ENCODE data around the gene ZBTB44. TPM values are rescaled to one million over a fixed set of nuclear protein-coding genes. Genes with fewer than 3 reads are reported as not detected.

Gene ZBTB44
- total and polyA plus RNA-seq, 5 donors from 2014 or later = 4.4 to 46.7 (median 6.2) TPM

DNA sequence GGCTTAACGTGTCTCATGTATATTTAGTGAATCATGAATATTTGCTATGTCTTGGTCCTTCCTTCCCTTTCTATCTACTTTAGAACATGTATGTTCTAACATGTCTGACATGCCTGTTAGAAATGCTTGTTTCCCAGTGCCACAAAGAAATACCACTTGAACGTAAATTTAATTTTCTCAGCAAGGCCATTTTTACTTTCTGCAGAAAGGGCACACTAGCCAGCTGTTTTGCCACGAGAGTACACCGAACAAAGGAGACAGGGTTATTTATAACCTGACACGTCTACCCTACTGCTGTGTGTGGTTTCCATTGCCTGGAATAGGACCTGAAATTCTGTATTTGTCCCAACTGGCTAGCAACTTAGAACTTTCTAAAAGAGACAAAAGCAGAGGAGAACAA, 7.4 kb upstream of the ZBTB44 start:
- Mint-ChIP-seq H3K4me3 (no peak overlapping the region), H3K27ac (no peak overlapping the region), H3K4me1 (no peaks in the 10 kb centered on the region), H3K36me3 (no peaks in the 10 kb centered on the region), H3K27me3 (no peaks in the 10 kb centered on the region), H3K9me3 (peaks cover 0 to 11% (median 1%) of the 10 kb centered on the region in 7 donors)
- DNase-seq = no peak
- H3K36me3 ChIP-seq (ENCODE audit: control insufficient read depth, insufficient read depth, low read length) = no peaks in the 10 kb centered on the region
- H3K9me3 ChIP-seq (ENCODE audit: control insufficient read depth in 2 of 2, low read length in 2 of 2) = peaks cover 9 to 10% of the 10 kb centered on the region in 2 experiments
- H3K4me1 ChIP-seq (ENCODE audit: control insufficient read depth, insufficient read depth, low read length, poor library complexity, severe bottlenecking) = no peaks in the 10 kb centered on the region
- no peak for ATAC-seq (ENCODE audit: low read depth in 2 of 2)
- no peak overlapping the region for H3K27ac ChIP-seq (ENCODE audit: insufficient read depth, low read length, poor library complexity, severe bottlenecking)
- H3K27me3 ChIP-seq (ENCODE audit: control insufficient read depth, insufficient read depth, low read length) = no peaks in the 10 kb centered on the region
- no peak overlapping the region for H3K4me3 ChIP-seq (ENCODE audit: low read depth, low read length)

- H3K4me1 ChIP-seq (ENCODE audit: control insufficient read depth, insufficient read depth, low read length, poor library complexity, severe bottlenecking) = peaks cover 17% of the 10 kb centered on the region
- H3K36me3 ChIP-seq (ENCODE audit: control insufficient read depth, insufficient read depth, low read length) = no peaks in the 10 kb centered on the region
- no peaks in the 10 kb centered on the region for H3K27me3 ChIP-seq (ENCODE audit: control insufficient read depth, insufficient read depth, low read length)
- no peak for ATAC-seq (ENCODE audit: low read depth in 2 of 2)
- no peak for DNase-seq
- peak overlapping the region in 2 of 4 donors; percentile 45 to 47 for H3K4me3 Mint-ChIP-seq
- no peak overlapping the region for H3K4me3 ChIP-seq (ENCODE audit: low read depth, low read length)
- no peak overlapping the region for H3K27ac Mint-ChIP-seq
- no peaks in the 10 kb centered on the region for H3K36me3 Mint-ChIP-seq
- peaks cover 0 to 11% (median 1%) of the 10 kb centered on the region in 7 donors for H3K9me3 Mint-ChIP-seq
- peaks cover 14 to 19% (median 16%) of the 10 kb centered on the region in 4 donors for H3K4me1 Mint-ChIP-seq
- H3K9me3 ChIP-seq (ENCODE audit: control insufficient read depth in 2 of 2, low read length in 2 of 2) = peaks cover 9 to 10% of the 10 kb centered on the region in 2 experiments
- H3K27ac ChIP-seq (ENCODE audit: insufficient read depth, low read length, poor library complexity, severe bottlenecking) = no peak overlapping the region
- no peaks in the 10 kb centered on the region for H3K27me3 Mint-ChIP-seq
These were observed 3.4 kb upstream of the ZBTB44 start for GRCh38 chr11:130318031-130318673.

- Histone ChIP-seq H3K27ac (ENCODE audit: insufficient read depth, low read length, poor library complexity, severe bottlenecking) (peak overlapping the region; percentile 86), H3K36me3 (ENCODE audit: control insufficient read depth, insufficient read depth, low read length) (no peaks in the 10 kb centered on the region), H3K4me3 (ENCODE audit: low read depth, low read length) (peak overlapping the region; percentile 91), H3K9me3 (ENCODE audit: control insufficient read depth in 2 of 2, low read length in 2 of 2) (no peaks in the 10 kb centered on the region), H3K27me3 (ENCODE audit: control insufficient read depth, insufficient read depth, low read length) (no peaks in the 10 kb centered on the region), H3K4me1 (ENCODE audit: control insufficient read depth, insufficient read depth, low read length, poor library complexity, severe bottlenecking) (peaks cover 35% of the 10 kb centered on the region)
- DNase-seq (peak; percentile 37 to 71 (median 43)), ATAC-seq (ENCODE audit: low read depth in 2 of 2) (peak; percentile 22 to 30)
- H3K9me3 Mint-ChIP-seq = peaks cover 0 to 2% (median 0%) of the 10 kb centered on the region in 7 donors
- no peaks in the 10 kb centered on the region for H3K36me3 Mint-ChIP-seq
- no peaks in the 10 kb centered on the region for H3K27me3 Mint-ChIP-seq
- H3K4me1 Mint-ChIP-seq = peaks cover 25 to 44% (median 37%) of the 10 kb centered on the region in 4 donors
- H3K4me3 Mint-ChIP-seq = peak overlapping the region; percentile 94 to 99 (median 96)
- peak overlapping the region; percentile 97 to 98 (median 98) for H3K27ac Mint-ChIP-seq
These were observed 745 bp upstream of the ZBTB44 start for GRCh38 chr11:130315354-130315970.

DNA sequence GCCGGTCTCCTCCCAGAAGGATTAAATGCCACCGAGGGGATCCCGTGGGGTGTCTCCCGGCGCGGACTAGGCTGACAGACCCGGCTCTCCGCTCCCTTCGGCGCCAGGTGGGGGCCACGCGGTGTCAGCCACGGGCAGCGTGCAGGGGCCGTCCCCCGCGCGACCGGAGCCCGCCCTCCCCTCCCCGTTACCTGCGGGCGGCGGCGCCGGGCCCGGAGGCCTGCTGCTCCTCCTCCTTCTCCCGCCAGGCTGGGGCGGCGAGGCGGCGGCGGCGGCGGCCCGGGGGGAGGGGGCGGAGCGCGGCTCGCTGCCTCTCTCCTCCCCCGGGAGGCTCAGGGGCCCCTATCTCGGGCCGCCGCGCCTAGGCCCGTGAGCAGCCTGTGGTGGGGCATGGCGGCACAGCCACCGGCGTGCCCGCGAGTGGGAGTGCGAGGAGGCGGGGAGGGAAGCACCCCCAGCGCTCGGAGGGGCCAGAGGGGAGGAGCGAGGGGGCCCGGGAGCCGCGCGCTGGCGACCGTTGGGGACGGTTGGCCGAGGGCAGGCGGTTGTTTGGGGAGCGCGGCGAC, 450 bp downstream of the ZBTB44 start:
- Mint-ChIP-seq H3K27me3 (no peaks in the 10 kb centered on the region), H3K36me3 (no peaks in the 10 kb centered on the region), H3K9me3 (peaks cover 0 to 2% (median 0%) of the 10 kb centered on the region in 7 donors), H3K4me1 (peaks cover 27 to 51% (median 39%) of the 10 kb centered on the region in 4 donors), H3K4me3 (peak overlapping the region; percentile 92 to 99 (median 96)), H3K27ac (peak overlapping the region; percentile 80 to 100 (median 96))
- DNase-seq (peak; percentile 66 to 68 (median 66)), ATAC-seq (ENCODE audit: low read depth in 2 of 2) (peak; percentile 61 to 62)
- Histone ChIP-seq H3K36me3 (ENCODE audit: control insufficient read depth, insufficient read depth, low read length) (no peaks in the 10 kb centered on the region), H3K27me3 (ENCODE audit: control insufficient read depth, insufficient read depth, low read length) (no peaks in the 10 kb centered on the region), H3K4me3 (ENCODE audit: low read depth, low read length) (peak overlapping the region; percentile 94), H3K9me3 (ENCODE audit: control insufficient read depth in 2 of 2, low read length in 2 of 2) (no peaks in the 10 kb centered on the region), H3K4me1 (ENCODE audit: control insufficient read depth, insufficient read depth, low read length, poor library complexity, severe bottlenecking) (peaks cover 37% of the 10 kb centered on the region), H3K27ac (ENCODE audit: insufficient read depth, low read length, poor library complexity, severe bottlenecking) (peak overlapping the region; percentile 86)

- Histone ChIP-seq H3K4me3 (ENCODE audit: low read depth, low read length) (peak overlapping the region; percentile 94), H3K36me3 (ENCODE audit: control insufficient read depth, insufficient read depth, low read length) (no peaks in the 10 kb centered on the region), H3K27me3 (ENCODE audit: control insufficient read depth, insufficient read depth, low read length) (no peaks in the 10 kb centered on the region), H3K9me3 (ENCODE audit: control insufficient read depth in 2 of 2, low read length in 2 of 2) (no peaks in the 10 kb centered on the region), H3K4me1 (ENCODE audit: control insufficient read depth, insufficient read depth, low read length, poor library complexity, severe bottlenecking) (peaks cover 42% of the 10 kb centered on the region), H3K27ac (ENCODE audit: insufficient read depth, low read length, poor library complexity, severe bottlenecking) (peak overlapping the region; percentile 86)
- ATAC-seq (ENCODE audit: low read depth in 2 of 2) (no peak), DNase-seq (peak in 1 of 3 donors; percentile 51)
- Mint-ChIP-seq H3K4me3 (peak overlapping the region; percentile 92 to 99 (median 96)), H3K27ac (peak overlapping the region; percentile 80 to 100 (median 96)), H3K9me3 (peaks cover 0 to 2% (median 0%) of the 10 kb centered on the region in 7 donors), H3K36me3 (no peaks in the 10 kb centered on the region), H3K4me1 (peaks cover 34 to 58% (median 45%) of the 10 kb centered on the region in 4 donors), H3K27me3 (no peaks in the 10 kb centered on the region)
These were observed 1.1 kb downstream of the ZBTB44 start for GRCh38 chr11:130313383-130314183.

DNA sequence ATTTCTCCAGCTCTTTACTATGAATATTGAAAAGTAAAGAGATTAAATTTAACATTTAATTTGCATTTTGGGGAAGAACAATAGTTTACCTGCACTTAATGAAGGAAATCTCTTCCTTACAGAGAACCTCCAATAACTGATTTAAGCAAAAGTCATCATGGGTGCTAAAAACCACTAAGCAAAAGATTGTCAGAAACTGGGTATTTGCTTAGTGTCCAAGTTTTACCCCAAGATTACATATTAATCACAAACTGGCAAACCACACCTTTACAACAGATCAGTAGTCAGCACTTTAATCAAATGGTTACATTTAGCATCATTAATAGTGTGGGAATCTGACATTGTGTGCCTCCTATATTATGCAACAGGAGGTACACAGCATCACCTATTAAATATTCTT, 2.7 kb downstream of the ZBTB44 start:
- Histone ChIP-seq H3K4me3 (ENCODE audit: low read depth, low read length) (peak overlapping the region; percentile 94), H3K9me3 (ENCODE audit: control insufficient read depth in 2 of 2, low read length in 2 of 2) (no peaks in the 10 kb centered on the region), H3K27ac (ENCODE audit: insufficient read depth, low read length, poor library complexity, severe bottlenecking) (no peak overlapping the region), H3K36me3 (ENCODE audit: control insufficient read depth, insufficient read depth, low read length) (no peaks in the 10 kb centered on the region), H3K27me3 (ENCODE audit: control insufficient read depth, insufficient read depth, low read length) (no peaks in the 10 kb centered on the region), H3K4me1 (ENCODE audit: control insufficient read depth, insufficient read depth, low read length, poor library complexity, severe bottlenecking) (peaks cover 42% of the 10 kb centered on the region)
- H3K4me1 Mint-ChIP-seq = peaks cover 40 to 72% (median 47%) of the 10 kb centered on the region in 4 donors
- H3K4me3 Mint-ChIP-seq = peak overlapping the region; percentile 54 to 99 (median 96)
- DNase-seq (no peak), ATAC-seq (ENCODE audit: low read depth in 2 of 2) (no peak)
- peaks cover 8% of the 10 kb centered on the region for H3K36me3 Mint-ChIP-seq
- H3K27ac Mint-ChIP-seq = no peak overlapping the region
- H3K27me3 Mint-ChIP-seq = no peaks in the 10 kb centered on the region
- H3K9me3 Mint-ChIP-seq = peaks cover 0 to 2% (median 0%) of the 10 kb centered on the region in 7 donors

- Mint-ChIP-seq H3K4me3 (peak overlapping the region in 1 of 4 donors; percentile 51), H3K36me3 (peaks cover 13% of the 10 kb centered on the region), H3K4me1 (peaks cover 34 to 71% (median 44%) of the 10 kb centered on the region in 4 donors), H3K27me3 (no peaks in the 10 kb centered on the region), H3K27ac (peak overlapping the region in 1 of 3 donors; percentile 29), H3K9me3 (peaks cover 0 to 2% (median 0%) of the 10 kb centered on the region in 7 donors)
- ATAC-seq (ENCODE audit: low read depth in 2 of 2) (no peak), DNase-seq (no peak)
- Histone ChIP-seq H3K27ac (ENCODE audit: insufficient read depth, low read length, poor library complexity, severe bottlenecking) (no peak overlapping the region), H3K36me3 (ENCODE audit: control insufficient read depth, insufficient read depth, low read length) (no peaks in the 10 kb centered on the region), H3K27me3 (ENCODE audit: control insufficient read depth, insufficient read depth, low read length) (no peaks in the 10 kb centered on the region), H3K4me1 (ENCODE audit: control insufficient read depth, insufficient read depth, low read length, poor library complexity, severe bottlenecking) (peaks cover 38% of the 10 kb centered on the region), H3K4me3 (ENCODE audit: low read depth, low read length) (no peak overlapping the region), H3K9me3 (ENCODE audit: control insufficient read depth in 2 of 2, low read length in 2 of 2) (no peaks in the 10 kb centered on the region)
These were observed 4.1 kb downstream of the ZBTB44 start for GRCh38 chr11:130310622-130311021.

Measured in CD4-positive, CD25-positive, alpha-beta regulatory T cell (primary cell).